ENCODE data around the gene ATP8B3. TPM values are rescaled to one million over a fixed set of nuclear protein-coding genes. Genes with fewer than 3 reads are reported as not detected.

The ATP8B3 gene
- total and polyA plus RNA-seq, 2 of the 13 experiments (the other 11 are each of a cell fraction or from before 2014, with no cell fraction given) = 2.6 to 5.9 TPM

DNA sequence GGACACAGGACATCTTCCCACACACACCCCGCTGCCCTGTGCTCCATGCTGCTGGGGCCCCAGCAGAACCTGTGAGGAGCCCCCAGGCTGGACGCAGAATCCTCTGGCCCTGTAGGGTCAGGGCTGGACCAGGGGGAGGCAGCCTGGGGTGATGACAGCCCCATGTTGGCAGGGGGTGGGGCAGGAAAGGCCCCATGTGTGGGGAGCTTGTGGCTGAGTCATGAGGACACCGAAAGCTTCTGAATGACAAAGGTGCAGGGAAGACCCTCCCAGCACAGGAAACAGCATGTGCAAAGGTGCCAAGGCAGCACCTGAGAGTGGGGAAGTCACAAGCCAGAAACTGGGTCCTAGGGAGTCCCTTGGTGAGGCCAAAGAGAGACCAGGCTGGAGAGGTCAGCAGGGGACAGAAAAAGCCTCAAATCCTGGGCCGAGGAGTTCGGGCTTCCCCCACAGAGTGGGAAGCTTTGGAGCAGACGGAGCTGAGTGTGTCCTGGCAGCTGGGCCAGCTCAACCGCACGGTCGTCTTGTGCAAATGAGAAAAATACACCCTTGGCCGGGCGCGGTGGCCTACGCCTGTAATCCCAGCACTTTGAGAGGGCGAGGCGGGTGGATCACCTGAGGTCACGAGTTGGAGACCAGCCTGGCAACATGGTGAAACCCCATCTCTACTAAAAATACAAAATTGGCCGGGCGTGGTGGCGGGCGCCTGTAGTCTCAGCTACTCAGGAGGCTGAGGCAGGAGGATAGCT lies 17.5 kb downstream of the ATP8B3 start:
- intact Hi-C loops (cut with micrococcal nuclease; ENCODE audit: unreplicated experiment) = no loop called here
- H3K27me3 ChIP-seq (ENCODE audit: control insufficient read depth in 1 of 2, insufficient read depth in 2 of 2, low read length in 2 of 2) = peaks cover 0 to 2% of the 10 kb centered on the region in 2 experiments; a peak in 1 of 5 replicates

DNA sequence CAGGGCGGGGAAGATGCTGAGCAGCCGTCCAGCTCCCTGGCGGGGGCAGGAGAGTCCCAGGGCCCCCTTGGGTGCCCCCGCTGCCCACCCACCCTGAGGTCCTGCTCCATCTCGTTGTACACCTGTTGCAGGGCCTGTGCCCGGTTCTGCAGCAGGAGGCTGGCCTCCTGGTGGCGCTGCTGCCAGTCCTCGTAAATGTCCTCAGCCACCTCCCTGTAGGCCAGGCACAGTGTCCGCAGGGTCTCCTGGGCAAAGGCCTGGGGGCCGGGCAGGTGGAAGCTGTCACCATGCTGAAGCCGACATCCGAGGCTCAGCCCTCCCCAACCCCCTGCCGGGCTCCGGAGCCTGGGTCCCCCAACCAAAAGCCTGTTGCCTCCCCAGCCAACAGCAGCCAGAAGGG lies 20.2 kb downstream of the ATP8B3 start:
- in situ Hi-C loops (cut with HindIII; ENCODE audit: extremely low pct_ligation_motif_present, low pct_unique_long_range_greater_than_20kb) (no loop called here), intact Hi-C loops (cut with micrococcal nuclease; ENCODE audit: unreplicated experiment) (loop anchor here (2.0 kb wide), 1 partner anchor 21 kb away; the partner anchor contains the start of gene ATP8B3)
- Histone ChIP-seq H3K27me3 (ENCODE audit: control insufficient read depth in 1 of 2, insufficient read depth in 2 of 2, low read length in 2 of 2) (peaks cover 2 to 5% of the 10 kb centered on the region in 2 experiments; a peak in 1 of 5 replicates), H3K9me3 (ENCODE audit: low read length) (no peaks in the 10 kb centered on the region), H3K27ac (ENCODE audit: extremely low read length, insufficient read depth, low read length) (no peak overlapping the region), H3K79me2 (ENCODE audit: insufficient read depth, low read length) (no peaks in the 10 kb centered on the region), H3K9ac (ENCODE audit: insufficient read depth, low read depth, low read length) (no peak overlapping the region), H3K4me2 (ENCODE audit: low read depth, low read length) (no peak overlapping the region), H2AFZ (ENCODE audit: low read length) (no peak overlapping the region), H4K20me1 (ENCODE audit: insufficient read depth, low read length) (no peaks in the 10 kb centered on the region), H3K36me3 (replicated peaks in 1 of 2; ENCODE audit: control insufficient read depth in 1 of 2, insufficient read depth in 2 of 2, low read length in 2 of 2) (no peaks in the 10 kb centered on the region), H3K4me1 (ENCODE audit: insufficient read depth, low read length) (peaks cover 7% of the 10 kb centered on the region), H3K4me3 (replicated peaks in 1 of 3; ENCODE audit: insufficient read depth in 1 of 3, low read depth in 2 of 3, low read length in 3 of 3) (no peak overlapping the region)
- DNase-seq (ENCODE audit: low spot score) = no peak
- POLR2A ChIA-PET = no interaction called here
- ATAC-seq = peak; percentile 26
- CTCF ChIA-PET (ENCODE audit: low intra/inter-chr PET ratio, low total read pairs) = no interaction called here
- BruUV-seq (replicated peaks) = no TSS peak
- TF ChIP-seq, protein P1, sequence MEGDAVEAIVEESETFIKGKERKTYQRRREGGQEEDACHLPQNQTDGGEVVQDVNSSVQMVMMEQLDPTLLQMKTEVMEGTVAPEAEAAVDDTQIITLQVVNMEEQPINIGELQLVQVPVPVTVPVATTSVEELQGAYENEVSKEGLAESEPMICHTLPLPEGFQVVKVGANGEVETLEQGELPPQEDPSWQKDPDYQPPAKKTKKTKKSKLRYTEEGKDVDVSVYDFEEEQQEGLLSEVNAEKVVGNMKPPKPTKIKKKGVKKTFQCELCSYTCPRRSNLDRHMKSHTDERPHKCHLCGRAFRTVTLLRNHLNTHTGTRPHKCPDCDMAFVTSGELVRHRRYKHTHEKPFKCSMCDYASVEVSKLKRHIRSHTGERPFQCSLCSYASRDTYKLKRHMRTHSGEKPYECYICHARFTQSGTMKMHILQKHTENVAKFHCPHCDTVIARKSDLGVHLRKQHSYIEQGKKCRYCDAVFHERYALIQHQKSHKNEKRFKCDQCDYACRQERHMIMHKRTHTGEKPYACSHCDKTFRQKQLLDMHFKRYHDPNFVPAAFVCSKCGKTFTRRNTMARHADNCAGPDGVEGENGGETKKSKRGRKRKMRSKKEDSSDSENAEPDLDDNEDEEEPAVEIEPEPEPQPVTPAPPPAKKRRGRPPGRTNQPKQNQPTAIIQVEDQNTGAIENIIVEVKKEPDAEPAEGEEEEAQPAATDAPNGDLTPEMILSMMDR (CRISPR knock-in tag; IDR thresholded peaks at IDR 0.05) = peak; percentile 37
- TF ChIP-seq BCL6 (CRISPR knock-in tag; IDR thresholded peaks at IDR 0.05) = no peak
- WGBS (ENCODE audit: low lambda C conversion rate) = no CpG with 5 or more reads among the region's 14 CpGs
- FAIRE-seq = no peak

More for the DNA sequence above, 17.5 kb downstream of the ATP8B3 start:
- ChIA-PET CTCF (ENCODE audit: low intra/inter-chr PET ratio, low total read pairs) (no interaction called here), POLR2A (no interaction called here)
- DNase-seq (ENCODE audit: low spot score) (no peak), ATAC-seq (no peak), FAIRE-seq (no peak)
- WGBS (ENCODE audit: low lambda C conversion rate) = 64% methylated on average over 18 of the region's 20 CpGs
- H3K4me1 ChIP-seq (ENCODE audit: insufficient read depth, low read length) = peaks cover 7% of the 10 kb centered on the region
- H3K4me2 ChIP-seq (ENCODE audit: low read depth, low read length) = no peak overlapping the region
- TF ChIP-seq REL (CRISPR knock-in tag; conservative IDR thresholded peaks at IDR 0.05) (no peak), ZFP36L2 (CRISPR knock-in tag; IDR thresholded peaks at IDR 0.05) (no peak), MAFG (CRISPR knock-in tag; IDR thresholded peaks at IDR 0.05) (no peak), TMF1 (CRISPR knock-in tag; IDR thresholded peaks at IDR 0.05; ENCODE audit: low read depth) (no peak), ZNF670 (CRISPR knock-in tag; IDR thresholded peaks at IDR 0.05; ENCODE audit: borderline replicate concordance) (no peak), RBM39 (IDR thresholded peaks at IDR 0.05; ENCODE audit: low read depth, low read length, poor library complexity, severe bottlenecking) (peak; percentile 8), GABPA (IDR thresholded peaks at IDR 0.05; ENCODE audit: low read depth, low read length) (no peak), GABPA (CRISPR knock-in tag; IDR thresholded peaks at IDR 0.05; ENCODE audit: low read depth) (no peak)
- TF ChIP-seq, protein P2, sequence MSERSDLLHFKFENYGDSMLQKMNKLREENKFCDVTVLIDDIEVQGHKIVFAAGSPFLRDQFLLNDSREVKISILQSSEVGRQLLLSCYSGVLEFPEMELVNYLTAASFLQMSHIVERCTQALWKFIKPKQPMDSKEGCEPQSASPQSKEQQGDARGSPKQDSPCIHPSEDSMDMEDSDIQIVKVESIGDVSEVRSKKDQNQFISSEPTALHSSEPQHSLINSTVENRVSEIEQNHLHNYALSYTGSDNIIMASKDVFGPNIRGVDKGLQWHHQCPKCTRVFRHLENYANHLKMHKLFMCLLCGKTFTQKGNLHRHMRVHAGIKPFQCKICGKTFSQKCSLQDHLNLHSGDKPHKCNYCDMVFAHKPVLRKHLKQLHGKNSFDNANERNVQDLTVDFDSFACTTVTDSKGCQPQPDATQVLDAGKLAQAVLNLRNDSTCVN (CRISPR knock-in tag; IDR thresholded peaks at IDR 0.05; ENCODE audit: borderline replicate concordance) = no peak
- H2AFZ ChIP-seq (ENCODE audit: low read length) = no peak overlapping the region
- no peaks in the 10 kb centered on the region for H3K36me3 ChIP-seq (replicated peaks in 1 of 2; ENCODE audit: control insufficient read depth in 1 of 2, insufficient read depth in 2 of 2, low read length in 2 of 2)
- no TSS peak for BruUV-seq (replicated peaks)
- no peaks in the 10 kb centered on the region for H3K9me3 ChIP-seq (ENCODE audit: low read length)
- no peak overlapping the region for H3K4me3 ChIP-seq (replicated peaks in 1 of 3; ENCODE audit: insufficient read depth in 1 of 3, low read depth in 2 of 3, low read length in 3 of 3)
- in situ Hi-C loops (cut with HindIII; ENCODE audit: extremely low pct_ligation_motif_present, low pct_unique_long_range_greater_than_20kb) = no loop called here
- H4K20me1 ChIP-seq (ENCODE audit: insufficient read depth, low read length) = no peaks in the 10 kb centered on the region
- H3K79me2 ChIP-seq (ENCODE audit: insufficient read depth, low read length) = no peaks in the 10 kb centered on the region
- no peak overlapping the region for H3K9ac ChIP-seq (ENCODE audit: insufficient read depth, low read depth, low read length)
- H3K27ac ChIP-seq (ENCODE audit: extremely low read length, insufficient read depth, low read length) = no peak overlapping the region
